Measurements from ENCODE around the gene IL17REL.

The IL17REL gene

DNA sequence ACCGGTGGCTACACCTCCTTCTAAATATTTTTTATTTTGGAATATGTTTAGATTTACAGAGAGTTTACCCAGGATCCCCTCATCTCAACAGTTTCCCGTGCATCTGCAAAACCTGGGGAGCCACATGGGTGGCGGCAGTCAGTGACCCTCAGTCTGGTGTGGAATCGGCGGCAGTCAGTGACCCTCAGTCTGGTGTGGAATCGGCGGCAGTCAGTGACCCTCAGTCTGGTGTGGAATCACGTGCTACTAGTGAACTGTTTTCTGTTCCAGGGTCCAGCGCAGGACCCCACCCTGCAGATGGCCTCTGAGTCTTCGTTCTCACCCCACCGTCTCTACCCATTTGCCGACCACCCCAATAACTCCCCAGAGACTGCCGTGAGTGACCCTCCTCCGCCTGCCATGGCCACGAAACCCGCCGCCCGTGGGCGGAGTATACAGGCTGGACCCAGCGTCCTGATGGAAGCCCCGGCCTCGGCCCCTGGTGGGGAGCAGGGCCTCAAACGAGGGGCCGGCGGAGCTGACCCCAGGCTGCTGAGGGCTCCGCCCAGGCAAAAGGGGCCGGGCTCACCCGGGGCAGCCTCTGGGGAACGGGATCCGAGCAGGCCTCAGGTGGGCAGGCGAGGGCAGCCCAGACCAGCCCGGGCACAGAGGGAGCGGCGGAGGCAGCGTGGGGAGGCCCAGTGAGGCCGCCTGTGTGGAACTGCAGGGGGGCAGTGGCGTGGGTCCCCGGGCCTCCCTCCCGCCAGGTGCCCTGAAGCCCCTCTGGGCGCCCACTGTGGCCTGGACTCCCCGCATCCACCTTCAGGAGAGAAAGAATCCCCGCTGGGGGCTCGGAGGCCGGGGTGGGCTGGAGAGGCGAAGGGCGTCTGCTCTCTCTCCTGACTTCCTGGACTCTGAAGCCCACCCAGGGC, 2.5 kb downstream of the IL17REL start:
- Histone ChIP-seq H3K36me3 (no peaks in the 10 kb centered on the region), H3K9me3 (no peaks in the 10 kb centered on the region), H3K4me1 (no peaks in the 10 kb centered on the region), H3K4me3 (ENCODE audit: low read depth, low read length) (no peak overlapping the region), H3K27me3 (peaks cover 21% of the 10 kb centered on the region)
- DNase-seq = peak; percentile 10
- TF ChIP-seq, protein P1, sequence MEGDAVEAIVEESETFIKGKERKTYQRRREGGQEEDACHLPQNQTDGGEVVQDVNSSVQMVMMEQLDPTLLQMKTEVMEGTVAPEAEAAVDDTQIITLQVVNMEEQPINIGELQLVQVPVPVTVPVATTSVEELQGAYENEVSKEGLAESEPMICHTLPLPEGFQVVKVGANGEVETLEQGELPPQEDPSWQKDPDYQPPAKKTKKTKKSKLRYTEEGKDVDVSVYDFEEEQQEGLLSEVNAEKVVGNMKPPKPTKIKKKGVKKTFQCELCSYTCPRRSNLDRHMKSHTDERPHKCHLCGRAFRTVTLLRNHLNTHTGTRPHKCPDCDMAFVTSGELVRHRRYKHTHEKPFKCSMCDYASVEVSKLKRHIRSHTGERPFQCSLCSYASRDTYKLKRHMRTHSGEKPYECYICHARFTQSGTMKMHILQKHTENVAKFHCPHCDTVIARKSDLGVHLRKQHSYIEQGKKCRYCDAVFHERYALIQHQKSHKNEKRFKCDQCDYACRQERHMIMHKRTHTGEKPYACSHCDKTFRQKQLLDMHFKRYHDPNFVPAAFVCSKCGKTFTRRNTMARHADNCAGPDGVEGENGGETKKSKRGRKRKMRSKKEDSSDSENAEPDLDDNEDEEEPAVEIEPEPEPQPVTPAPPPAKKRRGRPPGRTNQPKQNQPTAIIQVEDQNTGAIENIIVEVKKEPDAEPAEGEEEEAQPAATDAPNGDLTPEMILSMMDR (IDR thresholded peaks at IDR 0.05; ENCODE audit: low read depth, low read length) = no peak

DNA sequence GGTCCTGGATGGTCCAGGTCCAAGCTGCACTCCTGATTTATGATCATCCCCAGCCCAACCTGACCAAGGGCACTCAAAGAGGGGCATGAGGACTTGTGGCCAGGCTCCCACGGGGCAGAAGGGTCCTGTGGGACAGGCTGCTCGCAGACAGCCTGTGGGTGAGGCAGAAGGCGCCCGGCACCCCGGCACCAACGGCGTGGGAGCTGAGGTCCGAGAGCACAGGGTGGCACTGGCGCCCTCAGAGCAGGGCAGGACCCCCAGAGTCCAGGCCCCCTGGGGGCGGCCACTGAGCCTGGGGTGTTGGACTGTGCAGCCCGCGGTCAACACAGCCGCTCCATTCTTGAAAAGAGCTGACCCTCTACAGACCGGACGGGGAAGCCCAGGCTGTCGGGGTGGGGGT, 3.3 kb downstream of the IL17REL start:
- TF ChIP-seq, protein P1 (IDR thresholded peaks at IDR 0.05; ENCODE audit: low read depth, low read length) = no peak
- no peaks in the 10 kb centered on the region for H3K36me3 ChIP-seq
- no peak overlapping the region for H3K4me3 ChIP-seq (ENCODE audit: low read depth, low read length)
- no peaks in the 10 kb centered on the region for H3K9me3 ChIP-seq
- peaks cover 13% of the 10 kb centered on the region for H3K27me3 ChIP-seq
- DNase-seq = peak; percentile 8
- H3K4me1 ChIP-seq = no peaks in the 10 kb centered on the region

DNA sequence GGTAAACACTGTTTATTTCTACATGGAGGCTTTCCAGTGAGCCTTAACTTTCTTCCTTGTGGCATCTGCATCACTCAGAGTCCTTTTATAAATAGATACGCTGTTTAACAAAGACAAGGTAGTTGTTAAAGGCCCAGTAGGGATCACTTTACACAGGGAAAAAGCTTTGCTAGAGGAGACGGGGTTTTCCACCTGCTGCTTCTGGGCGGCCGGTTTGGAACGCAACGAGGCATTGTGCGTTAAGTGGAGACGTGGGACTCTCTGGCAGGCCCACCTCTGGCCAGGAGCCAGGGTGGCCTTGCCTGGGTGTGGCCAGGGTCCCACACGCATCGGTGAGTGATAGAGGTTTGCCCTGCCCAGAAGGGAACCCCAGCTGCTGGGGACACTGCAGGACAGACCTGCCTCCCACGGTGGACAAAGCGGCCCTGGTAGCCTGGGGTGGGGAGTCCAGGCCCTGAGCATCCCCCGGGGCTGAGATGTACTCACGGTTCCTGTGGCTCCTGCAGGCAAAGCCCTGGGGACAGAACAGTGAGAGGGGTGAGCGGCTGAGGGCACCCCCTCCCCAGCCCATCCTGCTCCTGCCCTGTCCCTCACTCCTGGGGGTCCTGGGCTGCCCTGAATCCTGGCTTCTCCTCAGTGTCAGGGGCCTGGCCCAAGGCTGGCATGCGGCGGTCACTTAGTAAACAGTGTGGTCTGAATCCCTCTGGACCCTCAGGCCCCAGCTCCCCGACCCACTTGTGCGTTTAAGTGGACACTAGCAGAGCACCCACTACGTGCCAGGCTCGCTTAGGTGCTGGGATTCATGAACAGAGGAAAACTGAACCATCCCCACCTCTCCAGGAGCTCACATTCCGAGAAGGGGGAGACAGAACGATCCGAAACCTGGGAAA, 4.2 kb downstream of the IL17REL start:
- no peak overlapping the region for H3K4me3 ChIP-seq (ENCODE audit: low read depth, low read length)
- TF ChIP-seq, protein P1 (IDR thresholded peaks at IDR 0.05; ENCODE audit: low read depth, low read length) = no peak
- peaks cover 7% of the 10 kb centered on the region; the same call in 1 of the 2 replicates for H3K27me3 ChIP-seq
- no peaks in the 10 kb centered on the region for H3K9me3 ChIP-seq
- no peaks in the 10 kb centered on the region for H3K36me3 ChIP-seq
- DNase-seq = peak; percentile 14
- H3K4me1 ChIP-seq = no peaks in the 10 kb centered on the region

DNA sequence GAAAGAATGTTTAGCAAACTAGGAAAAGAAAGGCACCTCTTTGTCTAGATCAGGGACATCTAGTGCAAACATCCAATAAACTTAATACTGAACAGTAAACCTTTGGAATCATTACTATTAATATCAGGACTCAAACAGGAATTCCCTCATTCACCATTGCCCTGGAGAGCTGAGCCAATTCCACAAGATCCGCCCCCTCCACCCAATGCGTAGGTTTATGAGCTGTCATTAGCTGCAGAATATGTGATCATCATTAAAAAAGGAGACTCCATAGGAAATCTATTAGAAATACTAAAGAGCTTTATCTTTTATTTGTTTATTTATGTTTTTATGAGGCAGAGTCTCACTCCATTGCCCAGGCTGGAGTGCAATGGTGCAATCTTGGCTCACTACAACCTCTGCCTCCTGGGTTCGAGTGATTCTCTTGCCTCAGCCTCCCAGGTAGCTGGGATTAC, 5.5 kb downstream of the IL17REL start:
- no peaks in the 10 kb centered on the region for H3K4me1 ChIP-seq
- H3K27me3 ChIP-seq = peaks cover 6% of the 10 kb centered on the region; the same call in 1 of the 2 replicates
- no peak for DNase-seq
- no peaks in the 10 kb centered on the region for H3K36me3 ChIP-seq
- TF ChIP-seq, protein P1 (IDR thresholded peaks at IDR 0.05; ENCODE audit: low read depth, low read length) = no peak
- no peak overlapping the region for H3K4me3 ChIP-seq (ENCODE audit: low read depth, low read length)
- no peaks in the 10 kb centered on the region for H3K9me3 ChIP-seq

DNA sequence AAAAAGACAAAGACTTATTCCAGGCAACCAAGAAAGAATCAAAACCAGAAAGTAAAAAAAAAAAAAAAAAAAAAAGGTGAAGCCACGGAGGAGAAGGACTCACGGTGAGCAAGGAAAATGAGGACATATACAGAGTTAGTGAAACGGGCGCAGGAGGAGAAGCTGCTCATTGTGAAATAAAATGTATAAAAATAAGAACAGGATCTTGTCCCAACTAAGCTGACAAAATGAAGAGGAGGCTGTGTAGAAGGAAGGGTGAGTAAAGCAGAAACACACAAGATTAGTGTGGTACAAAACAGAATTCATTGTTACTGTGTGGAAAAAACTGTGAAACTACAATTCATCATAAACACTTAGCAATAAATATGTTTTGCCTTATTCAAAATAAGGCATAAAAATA, 7.6 kb downstream of the IL17REL start:
- no peaks in the 10 kb centered on the region for H3K36me3 ChIP-seq
- no peak overlapping the region for H3K4me3 ChIP-seq (ENCODE audit: low read depth, low read length)
- TF ChIP-seq, protein P1 (IDR thresholded peaks at IDR 0.05; ENCODE audit: low read depth, low read length) = no peak
- H3K9me3 ChIP-seq = no peaks in the 10 kb centered on the region
- H3K4me1 ChIP-seq = no peaks in the 10 kb centered on the region
- no peak for DNase-seq
- H3K27me3 ChIP-seq = no peaks in the 10 kb centered on the region
